ENCODE results near the gene ZBTB16. TPM values are rescaled to one million over a fixed set of nuclear protein-coding genes. Genes with fewer than 3 reads are reported as not detected.

The ZBTB16 gene
- total and polyA plus RNA-seq, 10 donors = 1.5 to 85.6 (median 42.1) TPM

DNA sequence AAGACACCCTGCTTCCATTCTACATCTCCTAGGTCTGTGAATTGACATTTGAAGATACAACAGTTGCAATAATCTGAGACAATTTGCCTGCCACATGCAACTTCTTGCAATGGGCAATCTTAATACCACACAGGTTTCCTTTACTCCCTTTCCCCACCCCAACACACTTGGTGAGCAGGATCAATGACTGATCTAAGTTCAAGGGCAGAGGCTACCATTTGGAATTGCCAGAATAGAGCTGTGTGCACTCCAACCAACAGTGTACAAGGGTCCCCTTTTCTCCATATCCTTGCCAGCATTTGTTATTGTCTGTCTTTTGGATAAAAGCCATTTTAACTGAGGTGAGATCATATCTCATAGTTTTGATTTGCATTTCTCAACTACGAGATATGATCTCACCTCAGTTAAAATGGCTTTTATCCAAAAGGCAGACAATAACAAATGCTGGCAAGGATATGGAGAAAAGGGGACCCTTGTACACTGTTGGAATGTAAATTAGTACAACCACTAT, 233.7 kb downstream of the ZBTB16 start:
- H3K27me3 ChIP-seq (replicated peaks in 1 of 7) = peaks cover 0 to 7% (median 0%) of the 10 kb centered on the region in 7 donors
- TF ChIP-seq POLR2AphosphoS5 (IDR thresholded peaks at IDR 0.05) (no peak), CTCF (IDR thresholded peaks at IDR 0.05 in 8 of 11, conservative IDR thresholded peaks at IDR 0.05 in 3 of 11) (no peak), POLR2A (IDR thresholded peaks at IDR 0.05) (no peak)
- 62 to 84% (median 73%) methylated on average over 1 of the region's 1 CpG for WGBS, 5 donors
- peak overlapping the region in 7 of 8 donors; percentile 80 to 90 (median 85) for H3K27ac ChIP-seq
- intact Hi-C loops (cut with DNase I; ENCODE audit: low total_unique reads) = no loop called here
- DNase-seq = no peak
- H3K9me3 ChIP-seq = no peaks in the 10 kb centered on the region
- no peaks in the 10 kb centered on the region for H3K36me3 ChIP-seq
- peaks cover 4 to 48% (median 10%) of the 10 kb centered on the region in 6 donors for H3K4me1 ChIP-seq
- no peak overlapping the region for H3K4me3 ChIP-seq

DNA sequence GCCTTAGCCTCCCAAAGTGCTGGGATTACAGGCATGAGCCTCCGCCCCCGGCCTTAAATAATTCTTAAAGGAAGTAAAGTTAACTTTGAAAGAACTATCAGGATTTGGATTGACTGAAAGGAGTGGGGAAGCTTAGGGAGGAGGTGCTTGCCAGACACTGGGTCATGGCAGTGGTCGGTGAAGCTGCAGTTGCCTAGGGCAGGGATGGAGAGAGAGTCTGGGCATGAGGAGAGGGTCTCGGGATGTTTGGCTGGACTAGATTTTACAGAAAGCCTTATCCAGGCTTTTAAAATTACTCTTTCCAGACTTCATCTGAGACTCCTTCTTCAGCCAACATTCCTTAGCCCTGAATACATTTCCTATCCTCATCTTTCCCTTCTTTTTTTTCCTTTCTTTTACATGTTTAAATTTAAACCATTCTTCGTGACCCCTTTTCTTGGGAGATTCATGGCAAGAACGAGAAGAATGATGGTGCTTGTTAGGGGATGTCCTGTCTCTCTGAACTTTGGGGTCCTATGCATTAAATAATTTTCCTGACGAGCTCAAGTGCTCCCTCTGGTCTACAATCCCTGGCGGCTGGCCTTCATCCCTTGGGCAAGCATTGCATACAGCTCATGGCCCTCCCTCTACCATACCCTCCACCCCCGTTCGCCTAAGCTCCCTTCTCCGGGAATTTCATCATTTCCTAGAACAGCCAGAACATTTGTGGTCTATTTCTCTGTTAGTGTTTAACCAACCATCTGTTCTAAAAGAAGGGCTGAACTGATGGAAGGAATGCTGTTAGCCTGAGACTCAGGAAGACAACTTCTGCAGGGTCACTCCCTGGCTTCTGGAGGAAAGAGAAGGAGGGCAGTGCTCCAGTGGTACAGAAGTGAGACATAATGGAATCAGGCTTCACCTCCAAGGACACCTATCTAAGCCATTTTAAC, 236.4 kb downstream of the ZBTB16 start, which contains the start of gene NNMT:
TSS of gene NNMT (plus strand) at position 724 of the 929 bp plus-strand sequence. CDS start at position 882, 158 bp downstream.
- H3K27ac ChIP-seq = peak within 1 kb of the TSS; percentile 63 to 90 (median 85)

GRCh38 chr11:114296605-114297372, 237.3 kb downstream of the ZBTB16 start:
- intact Hi-C loops (cut with DNase I; ENCODE audit: low total_unique reads) = no loop called here
- WGBS, 5 donors = 68 to 74% (median 72%) methylated on average over 7 of the region's 7 CpGs
- Histone ChIP-seq H3K4me3 (peak overlapping the region; percentile 26 to 67 (median 38)), H3K36me3 (peaks cover 0 to 12% (median 0%) of the 10 kb centered on the region in 6 donors), H3K27ac (peak overlapping the region; percentile 35 to 90 (median 85)), H3K9me3 (peaks cover 0 to 13% (median 3%) of the 10 kb centered on the region in 8 donors), H3K27me3 (replicated peaks in 1 of 7) (peaks cover 0 to 7% (median 0%) of the 10 kb centered on the region in 7 donors), H3K4me1 (peaks cover 0 to 31% (median 6%) of the 10 kb centered on the region in 6 donors)
- DNase-seq = no peak
- no peak for TF ChIP-seq POLR2A (IDR thresholded peaks at IDR 0.05)
- TF ChIP-seq POLR2AphosphoS5 (IDR thresholded peaks at IDR 0.05) = no peak
- no peak for TF ChIP-seq CTCF (IDR thresholded peaks at IDR 0.05 in 8 of 11, conservative IDR thresholded peaks at IDR 0.05 in 3 of 11)

More for the DNA sequence above, 236.4 kb downstream of the ZBTB16 start, which contains the start of gene NNMT:
- Histone ChIP-seq H3K27me3 (replicated peaks in 1 of 7) (peaks cover 0 to 7% (median 0%) of the 10 kb centered on the region in 7 donors), H3K4me3 (peak within 1 kb of the TSS; percentile 26 to 67 (median 38)), H3K9me3 (peaks cover 0 to 12% (median 0%) of the 10 kb centered on the region in 8 donors), H3K4me1 (peaks cover 4 to 38% (median 9%) of the 10 kb centered on the region in 6 donors), H3K36me3 (peaks cover 0 to 3% (median 0%) of the 10 kb centered on the region in 6 donors)
- no peak for DNase-seq
- peak in 2 of 3 donors; percentile 50 to 88 for TF ChIP-seq POLR2AphosphoS5 (IDR thresholded peaks at IDR 0.05)
- TF ChIP-seq POLR2A (IDR thresholded peaks at IDR 0.05) = peak in 2 of 3 donors; percentile 32 to 54
- no peak for TF ChIP-seq CTCF (IDR thresholded peaks at IDR 0.05 in 8 of 11, conservative IDR thresholded peaks at IDR 0.05 in 3 of 11)
- WGBS, 5 donors = 48 to 62% (median 56%) methylated on average over 11 of the region's 11 CpGs
- intact Hi-C loops (cut with DNase I; ENCODE audit: low total_unique reads) = no loop called here

Measured in spleen (tissue), 11 donors.